ENCODE results near the gene LOXL3. TPM values are rescaled to one million over a fixed set of nuclear protein-coding genes. Genes with fewer than 3 reads are reported as not detected.

LOXL3 gene
- total RNA-seq, 1 experiment from 2014 or later = 4.1 TPM

DNA sequence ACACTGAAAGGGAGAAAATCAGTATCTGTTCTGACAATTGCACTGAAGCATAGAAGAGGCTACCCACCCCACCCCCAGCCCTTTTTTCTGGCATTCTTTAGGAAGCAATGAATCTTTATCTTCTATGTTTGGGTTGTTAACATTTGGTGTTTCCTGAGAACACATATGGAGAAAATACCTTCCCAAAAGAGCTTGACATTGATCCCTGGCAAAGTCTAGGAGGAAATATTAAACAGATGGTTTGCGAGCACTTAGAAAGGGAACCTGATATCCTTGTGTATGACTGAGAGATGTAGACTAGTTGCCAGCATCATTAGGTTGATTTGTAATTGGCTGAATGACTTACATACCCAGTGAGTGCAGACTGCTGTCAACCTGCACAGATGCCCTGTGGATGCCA, 43.7 kb upstream of the LOXL3 start:
- Histone ChIP-seq H3K36me3 (ENCODE audit: control insufficient read depth in 1 of 2, insufficient read depth in 2 of 2, low read length in 2 of 2) (no peaks in the 10 kb centered on the region), H2AFZ (ENCODE audit: low read depth, low read length, poor library complexity, severe bottlenecking) (no peak overlapping the region), H3K9me2 (ENCODE audit: insufficient read depth) (no peaks in the 10 kb centered on the region), H3K79me2 (ENCODE audit: insufficient read depth, low read length) (no peaks in the 10 kb centered on the region), H3K27me3 (ENCODE audit: insufficient read depth, low read length) (no peaks in the 10 kb centered on the region), H3K9me3 (ENCODE audit: control insufficient read depth in 1 of 2, insufficient read depth in 1 of 2, low read depth in 1 of 2, low read length in 2 of 2) (no peaks in the 10 kb centered on the region), H4K20me1 (ENCODE audit: insufficient read depth) (no peaks in the 10 kb centered on the region), H3K9ac (ENCODE audit: low read length) (no peak overlapping the region), H3K27ac (ENCODE audit: low read depth, low read length) (no peak overlapping the region), H3K4me2 (ENCODE audit: low read length) (no peak overlapping the region), H3K4me3 (replicated peaks in 1 of 2; ENCODE audit: low read depth in 1 of 2, low read length in 2 of 2) (no peak overlapping the region), H3K4me1 (ENCODE audit: control insufficient read depth in 1 of 2, insufficient read depth in 2 of 2, low read length in 2 of 2) (peaks cover under 1% of the 10 kb centered on the region in 2 experiments; a peak in 2 of 4 replicates)
- DNase-seq (ENCODE audit: low read depth, low spot score) (no peak), ATAC-seq (no peak)
- intact Hi-C loops (cut with micrococcal nuclease) = no loop called here
- POLR2A ChIA-PET = no interaction called here
- CTCF ChIA-PET = interaction anchor here (1.0 kb wide), 1 partner anchor 8 kb away, joined by 4 read pairs; no protein-coding TSS in a partner anchor
- RAD21 ChIA-PET (ENCODE audit: low non-redundant PET in 1 of 2, low total read pairs in 2 of 2, uncharacterized antibody in 2 of 2, unreplicated experiment in 2 of 2) = no interaction called here
- TF ChIP-seq, protein P1, sequence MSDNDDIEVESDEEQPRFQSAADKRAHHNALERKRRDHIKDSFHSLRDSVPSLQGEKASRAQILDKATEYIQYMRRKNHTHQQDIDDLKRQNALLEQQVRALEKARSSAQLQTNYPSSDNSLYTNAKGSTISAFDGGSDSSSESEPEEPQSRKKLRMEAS (IDR thresholded peaks at IDR 0.05) = no peak
- no peak for TF ChIP-seq JUND (IDR thresholded peaks at IDR 0.05)
- no peak for TF ChIP-seq SRF (IDR thresholded peaks at IDR 0.05; ENCODE audit: low read depth)
- TF ChIP-seq YY1 (IDR thresholded peaks at IDR 0.05; ENCODE audit: extremely low read depth, insufficient replicate concordance, low read depth, low read length) = no peak
- TF ChIP-seq, protein P2, sequence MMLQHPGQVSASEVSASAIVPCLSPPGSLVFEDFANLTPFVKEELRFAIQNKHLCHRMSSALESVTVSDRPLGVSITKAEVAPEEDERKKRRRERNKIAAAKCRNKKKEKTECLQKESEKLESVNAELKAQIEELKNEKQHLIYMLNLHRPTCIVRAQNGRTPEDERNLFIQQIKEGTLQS (IDR thresholded peaks at IDR 0.05) = no peak
- no peak for TF ChIP-seq ELF1 (IDR thresholded peaks at IDR 0.05; ENCODE audit: borderline replicate concordance, low read depth)
- no peak for TF ChIP-seq CEBPB (IDR thresholded peaks at IDR 0.05; ENCODE audit: low read depth)
- TF ChIP-seq, protein P3, sequence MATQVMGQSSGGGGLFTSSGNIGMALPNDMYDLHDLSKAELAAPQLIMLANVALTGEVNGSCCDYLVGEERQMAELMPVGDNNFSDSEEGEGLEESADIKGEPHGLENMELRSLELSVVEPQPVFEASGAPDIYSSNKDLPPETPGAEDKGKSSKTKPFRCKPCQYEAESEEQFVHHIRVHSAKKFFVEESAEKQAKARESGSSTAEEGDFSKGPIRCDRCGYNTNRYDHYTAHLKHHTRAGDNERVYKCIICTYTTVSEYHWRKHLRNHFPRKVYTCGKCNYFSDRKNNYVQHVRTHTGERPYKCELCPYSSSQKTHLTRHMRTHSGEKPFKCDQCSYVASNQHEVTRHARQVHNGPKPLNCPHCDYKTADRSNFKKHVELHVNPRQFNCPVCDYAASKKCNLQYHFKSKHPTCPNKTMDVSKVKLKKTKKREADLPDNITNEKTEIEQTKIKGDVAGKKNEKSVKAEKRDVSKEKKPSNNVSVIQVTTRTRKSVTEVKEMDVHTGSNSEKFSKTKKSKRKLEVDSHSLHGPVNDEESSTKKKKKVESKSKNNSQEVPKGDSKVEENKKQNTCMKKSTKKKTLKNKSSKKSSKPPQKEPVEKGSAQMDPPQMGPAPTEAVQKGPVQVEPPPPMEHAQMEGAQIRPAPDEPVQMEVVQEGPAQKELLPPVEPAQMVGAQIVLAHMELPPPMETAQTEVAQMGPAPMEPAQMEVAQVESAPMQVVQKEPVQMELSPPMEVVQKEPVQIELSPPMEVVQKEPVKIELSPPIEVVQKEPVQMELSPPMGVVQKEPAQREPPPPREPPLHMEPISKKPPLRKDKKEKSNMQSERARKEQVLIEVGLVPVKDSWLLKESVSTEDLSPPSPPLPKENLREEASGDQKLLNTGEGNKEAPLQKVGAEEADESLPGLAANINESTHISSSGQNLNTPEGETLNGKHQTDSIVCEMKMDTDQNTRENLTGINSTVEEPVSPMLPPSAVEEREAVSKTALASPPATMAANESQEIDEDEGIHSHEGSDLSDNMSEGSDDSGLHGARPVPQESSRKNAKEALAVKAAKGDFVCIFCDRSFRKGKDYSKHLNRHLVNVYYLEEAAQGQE (IDR thresholded peaks at IDR 0.05; ENCODE audit: low read depth) = no peak
- TF ChIP-seq, protein P4, sequence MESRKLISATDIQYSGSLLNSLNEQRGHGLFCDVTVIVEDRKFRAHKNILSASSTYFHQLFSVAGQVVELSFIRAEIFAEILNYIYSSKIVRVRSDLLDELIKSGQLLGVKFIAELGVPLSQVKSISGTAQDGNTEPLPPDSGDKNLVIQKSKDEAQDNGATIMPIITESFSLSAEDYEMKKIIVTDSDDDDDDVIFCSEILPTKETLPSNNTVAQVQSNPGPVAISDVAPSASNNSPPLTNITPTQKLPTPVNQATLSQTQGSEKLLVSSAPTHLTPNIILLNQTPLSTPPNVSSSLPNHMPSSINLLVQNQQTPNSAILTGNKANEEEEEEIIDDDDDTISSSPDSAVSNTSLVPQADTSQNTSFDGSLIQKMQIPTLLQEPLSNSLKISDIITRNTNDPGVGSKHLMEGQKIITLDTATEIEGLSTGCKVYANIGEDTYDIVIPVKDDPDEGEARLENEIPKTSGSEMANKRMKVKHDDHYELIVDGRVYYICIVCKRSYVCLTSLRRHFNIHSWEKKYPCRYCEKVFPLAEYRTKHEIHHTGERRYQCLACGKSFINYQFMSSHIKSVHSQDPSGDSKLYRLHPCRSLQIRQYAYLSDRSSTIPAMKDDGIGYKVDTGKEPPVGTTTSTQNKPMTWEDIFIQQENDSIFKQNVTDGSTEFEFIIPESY (IDR thresholded peaks at IDR 0.05; ENCODE audit: extremely low read depth, insufficient replicate concordance, low read length) = no peak
- TF ChIP-seq RAD21 (IDR thresholded peaks at IDR 0.05; ENCODE audit: low read depth) = no peak
- TF ChIP-seq CBX3 (IDR thresholded peaks at IDR 0.05; ENCODE audit: low read depth) = no peak
- no peak for TF ChIP-seq EGR1 (IDR thresholded peaks at IDR 0.05; ENCODE audit: low read depth)
- TF ChIP-seq ZNF274 (IDR thresholded peaks at IDR 0.05; ENCODE audit: low read depth, low read length) = no peak
- TF ChIP-seq SP1 (IDR thresholded peaks at IDR 0.05; ENCODE audit: low read depth) = no peak
- TF ChIP-seq, protein P5, sequence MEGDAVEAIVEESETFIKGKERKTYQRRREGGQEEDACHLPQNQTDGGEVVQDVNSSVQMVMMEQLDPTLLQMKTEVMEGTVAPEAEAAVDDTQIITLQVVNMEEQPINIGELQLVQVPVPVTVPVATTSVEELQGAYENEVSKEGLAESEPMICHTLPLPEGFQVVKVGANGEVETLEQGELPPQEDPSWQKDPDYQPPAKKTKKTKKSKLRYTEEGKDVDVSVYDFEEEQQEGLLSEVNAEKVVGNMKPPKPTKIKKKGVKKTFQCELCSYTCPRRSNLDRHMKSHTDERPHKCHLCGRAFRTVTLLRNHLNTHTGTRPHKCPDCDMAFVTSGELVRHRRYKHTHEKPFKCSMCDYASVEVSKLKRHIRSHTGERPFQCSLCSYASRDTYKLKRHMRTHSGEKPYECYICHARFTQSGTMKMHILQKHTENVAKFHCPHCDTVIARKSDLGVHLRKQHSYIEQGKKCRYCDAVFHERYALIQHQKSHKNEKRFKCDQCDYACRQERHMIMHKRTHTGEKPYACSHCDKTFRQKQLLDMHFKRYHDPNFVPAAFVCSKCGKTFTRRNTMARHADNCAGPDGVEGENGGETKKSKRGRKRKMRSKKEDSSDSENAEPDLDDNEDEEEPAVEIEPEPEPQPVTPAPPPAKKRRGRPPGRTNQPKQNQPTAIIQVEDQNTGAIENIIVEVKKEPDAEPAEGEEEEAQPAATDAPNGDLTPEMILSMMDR (IDR thresholded peaks at IDR 0.05 in 2 of 3, conservative IDR thresholded peaks at IDR 0.05 in 1 of 3; ENCODE audit: borderline replicate concordance in 1 of 3, insufficient read depth in 1 of 3, low read depth in 2 of 3, low read length in 2 of 3) = no peak
- TF ChIP-seq TCF7L2 (IDR thresholded peaks at IDR 0.05; ENCODE audit: borderline replicate concordance, extremely low read depth, insufficient read depth, insufficient read length) = no peak
- no TSS peak for BruUV-seq (replicated peaks)
